Tibial nerve (tissue), 4 donors: ENCODE results near the gene LCN12. TPM values are rescaled to one million over a fixed set of nuclear protein-coding genes. Genes with fewer than 3 reads are reported as not detected.
A peak's percentile ranks its signal among the peaks of the same experiment; 100 is the strongest.

Experiments
- DNase-seq, 2 donors: peaks; one replicate each; pipeline ENCODE4 v3.0.0-alpha.2; 2019; ENCODE audit warnings: low spot score in 2 of 2
- H3K27ac ChIP-seq, 4 donors: fragments of 200-600 bp; sonication (generic) in 3 of 4; one replicate each; pipeline ENCODE4 v1.5.1; 2017 to 2019; ENCODE audit warnings: mild to moderate bottlenecking in 1 of 4
- H3K27me3 ChIP-seq, 2 donors: fragments of 200-600 bp; sonication (generic) in 1 of 2; one replicate each; pipeline versions ENCODE4 v1.5.1 to v1.6.0; 2017 to 2019
- H3K36me3 ChIP-seq, 3 donors: fragments of 200-600 bp; sonication (generic); one replicate each; pipeline ENCODE4 v1.5.1; 2018 to 2019
- H3K4me1 ChIP-seq, 4 donors: fragments of 200-600 bp; sonication (generic) in 3 of 4; one replicate each; pipeline ENCODE4 v1.5.1; 2017 to 2019
- H3K4me3 ChIP-seq, 4 donors: fragments of 200-600 bp; sonication (generic) in 3 of 4; one replicate each; pipeline ENCODE4 v1.5.1; 2017 to 2019; ENCODE audit warnings: mild to moderate bottlenecking in 1 of 4, moderate library complexity in 1 of 4
- H3K9me3 ChIP-seq, 4 donors: fragments of 200-600 bp; sonication (generic) in 3 of 4; one replicate each; pipeline ENCODE4 v1.5.1; 2017 to 2019
- EP300 ChIP-seq, 2 donors: sonication (generic); formaldehyde crosslinking; IDR thresholded peaks; one replicate each; pipeline ENCODE4 v1.6.1; 2017; ENCODE audit warnings: antibody characterized with exemption in 2 of 2, mild to moderate bottlenecking in 1 of 2
- POLR2A ChIP-seq, 2 donors: fragments of 450-650 bp; IDR thresholded peaks; one replicate each; pipeline ENCODE4 v1.6.1; 2017; ENCODE audit warnings: antibody characterized with exemption in 2 of 2, mild to moderate bottlenecking in 2 of 2, moderate library complexity in 2 of 2
- whole genome bisulfite sequencing, 2 donors: methylation state at CpG; one replicate each; pipeline ENCODE4 v1.1.5; 2018; 5-methylcytosine and 5-hydroxymethylcytosine counted together
- total RNA-seq, 4 donors: library from RNA; depleted of rRNA; stranded (reverse); fragments of >200 nt; gene quantifications; one replicate each; pipeline ENCODE4 v1.1.0, GENCODE V29; 2016
- TF ChIP-seq, protein P1 (sequence below), 5 experiments: fragments of 200-600 bp in 3 of 5; fragments of 450-650 bp in 2 of 5; sonication (generic) in 3 of 5; IDR thresholded peaks; one replicate each; pipeline ENCODE4 v1.5.1; 2016 to 2019; ENCODE audit warnings: antibody characterized with exemption in 5 of 5, mild to moderate bottlenecking in 3 of 5, moderate library complexity in 2 of 5

Gene LCN12
- total RNA-seq, 4 donors from 2014 or later, result 2.4 to 16.8 (median 7.8) TPM

DNA sequence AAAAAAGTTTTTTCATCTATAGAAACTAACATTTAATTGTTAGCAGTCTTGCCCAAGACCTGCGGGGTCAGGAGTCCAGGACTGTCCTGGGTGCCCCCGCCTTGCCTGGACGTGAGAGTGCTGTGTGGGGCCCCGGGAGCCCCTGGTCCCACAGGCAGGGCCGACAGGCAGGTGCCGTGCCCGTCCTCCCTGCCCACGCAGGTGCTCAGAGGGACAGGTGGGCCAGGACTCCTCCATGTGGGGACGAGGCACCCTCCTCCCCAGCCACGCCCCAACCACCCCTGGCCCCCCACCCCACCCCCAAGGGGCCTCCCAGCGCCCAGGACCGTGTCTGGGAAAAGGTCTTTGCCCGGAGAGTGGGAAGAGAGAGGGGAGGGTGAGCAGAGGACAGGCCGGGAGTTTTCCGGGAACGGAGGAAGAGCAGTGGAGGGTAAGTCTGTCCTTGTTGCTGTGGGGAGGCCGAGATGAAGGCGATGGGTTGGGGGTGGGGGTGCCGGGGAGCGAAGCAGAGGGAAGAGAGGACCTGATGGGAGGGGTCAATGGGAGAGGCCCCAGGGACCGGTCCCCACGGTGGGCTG is 2.7 kb upstream of the LCN12 start:
- Histone ChIP-seq H3K27me3 (no peaks in the 10 kb centered on the region), H3K9me3 (no peaks in the 10 kb centered on the region), H3K4me3 (peak overlapping the region; percentile 52 to 74 (median 66)), H3K27ac (peak overlapping the region; percentile 59 to 92 (median 88)), H3K4me1 (peaks cover 0 to 80% (median 38%) of the 10 kb centered on the region in 4 donors), H3K36me3 (no peaks in the 10 kb centered on the region)
- no peak for DNase-seq
- TF ChIP-seq POLR2A (IDR thresholded peaks at IDR 0.05) (no peak), EP300 (IDR thresholded peaks at IDR 0.05) (no peak)
- TF ChIP-seq, protein P1, sequence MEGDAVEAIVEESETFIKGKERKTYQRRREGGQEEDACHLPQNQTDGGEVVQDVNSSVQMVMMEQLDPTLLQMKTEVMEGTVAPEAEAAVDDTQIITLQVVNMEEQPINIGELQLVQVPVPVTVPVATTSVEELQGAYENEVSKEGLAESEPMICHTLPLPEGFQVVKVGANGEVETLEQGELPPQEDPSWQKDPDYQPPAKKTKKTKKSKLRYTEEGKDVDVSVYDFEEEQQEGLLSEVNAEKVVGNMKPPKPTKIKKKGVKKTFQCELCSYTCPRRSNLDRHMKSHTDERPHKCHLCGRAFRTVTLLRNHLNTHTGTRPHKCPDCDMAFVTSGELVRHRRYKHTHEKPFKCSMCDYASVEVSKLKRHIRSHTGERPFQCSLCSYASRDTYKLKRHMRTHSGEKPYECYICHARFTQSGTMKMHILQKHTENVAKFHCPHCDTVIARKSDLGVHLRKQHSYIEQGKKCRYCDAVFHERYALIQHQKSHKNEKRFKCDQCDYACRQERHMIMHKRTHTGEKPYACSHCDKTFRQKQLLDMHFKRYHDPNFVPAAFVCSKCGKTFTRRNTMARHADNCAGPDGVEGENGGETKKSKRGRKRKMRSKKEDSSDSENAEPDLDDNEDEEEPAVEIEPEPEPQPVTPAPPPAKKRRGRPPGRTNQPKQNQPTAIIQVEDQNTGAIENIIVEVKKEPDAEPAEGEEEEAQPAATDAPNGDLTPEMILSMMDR (IDR thresholded peaks at IDR 0.05), result no peak
- WGBS, 2 donors, result 13 to 16% methylated on average over 20 to 22 of the region's 22 CpGs

- peak; percentile 92 for DNase-seq
- Histone ChIP-seq H3K9me3 (no peaks in the 10 kb centered on the region), H3K27ac (peak overlapping the region; percentile 59 to 92 (median 88)), H3K27me3 (no peaks in the 10 kb centered on the region), H3K4me3 (peak overlapping the region; percentile 52 to 74 (median 66)), H3K36me3 (no peaks in the 10 kb centered on the region), H3K4me1 (peaks cover 0 to 76% (median 36%) of the 10 kb centered on the region in 4 donors)
- 5 to 7% methylated on average over 16 to 17 of the region's 63 CpGs for WGBS, 2 donors
- TF ChIP-seq EP300 (IDR thresholded peaks at IDR 0.05), result peak in 1 of 2 donors; percentile 89
- peak; percentile 52 to 88 for TF ChIP-seq POLR2A (IDR thresholded peaks at IDR 0.05)
- TF ChIP-seq, protein P1 (IDR thresholded peaks at IDR 0.05), result peak in 3 of 5 experiments; percentile 17 to 57 (median 34)
These were observed 2.0 kb upstream of the LCN12 start for GRCh38 chr9:136949817-136950655.

- H3K27me3 ChIP-seq, result no peaks in the 10 kb centered on the region
- H3K36me3 ChIP-seq, result no peaks in the 10 kb centered on the region
- no peak for DNase-seq
- no peaks in the 10 kb centered on the region for H3K9me3 ChIP-seq
- 26 to 27% methylated on average over 7 to 9 of the region's 9 CpGs for WGBS, 2 donors
- no peak for TF ChIP-seq POLR2A (IDR thresholded peaks at IDR 0.05)
- TF ChIP-seq, protein P1 (IDR thresholded peaks at IDR 0.05), result no peak
- no peak for TF ChIP-seq EP300 (IDR thresholded peaks at IDR 0.05)
- H3K4me3 ChIP-seq, result peak overlapping the region in 3 of 4 donors; percentile 65 to 74 (median 68)
- H3K27ac ChIP-seq, result peak overlapping the region; percentile 59 to 92 (median 88)
- H3K4me1 ChIP-seq, result peaks cover 0 to 70% (median 35%) of the 10 kb centered on the region in 4 donors
These were observed 1.3 kb upstream of the LCN12 start for GRCh38 chr9:136950656-136951276.

DNA sequence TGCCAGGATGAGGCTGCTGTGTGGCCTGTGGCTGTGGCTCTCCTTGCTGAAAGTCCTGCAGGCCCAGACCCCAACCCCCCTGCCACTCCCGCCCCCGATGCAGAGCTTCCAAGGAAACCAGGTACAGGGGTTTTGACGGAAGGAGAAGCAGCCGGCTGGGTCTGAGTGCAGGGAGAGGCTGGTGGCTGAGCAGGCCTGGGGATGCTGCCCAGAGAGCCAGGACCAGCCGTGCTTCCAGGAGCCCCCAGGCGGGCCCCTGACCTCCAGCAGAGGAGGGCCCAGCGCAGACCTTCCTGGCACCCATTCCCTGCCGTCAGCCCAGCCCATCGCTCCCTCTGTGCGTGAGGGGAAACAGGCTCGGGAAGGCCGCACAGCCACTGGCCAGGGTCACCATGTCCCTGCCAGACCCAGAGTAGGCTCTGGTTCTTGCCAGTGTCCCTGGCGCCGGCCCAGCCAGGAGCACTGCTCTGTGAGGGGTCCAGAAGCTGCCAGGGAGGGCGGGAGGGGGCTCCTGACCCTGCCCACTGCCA is 313 bp downstream of the LCN12 start:
- Histone ChIP-seq H3K27ac (peak overlapping the region; percentile 42 to 88 (median 56)), H3K4me1 (peaks cover 0 to 54% (median 28%) of the 10 kb centered on the region in 4 donors), H3K4me3 (no peak overlapping the region), H3K36me3 (no peaks in the 10 kb centered on the region), H3K9me3 (no peaks in the 10 kb centered on the region), H3K27me3 (no peaks in the 10 kb centered on the region)
- WGBS, 2 donors, result 45 to 47% methylated on average over 9 to 12 of the region's 15 CpGs
- TF ChIP-seq POLR2A (IDR thresholded peaks at IDR 0.05), result no peak
- TF ChIP-seq, protein P1 (IDR thresholded peaks at IDR 0.05), result no peak
- TF ChIP-seq EP300 (IDR thresholded peaks at IDR 0.05), result no peak
- no peak for DNase-seq
